GM21528 (cell line): ENCODE results near the gene TAPBP.

Experiments used
- ATAC-seq: cut with Tn5 transposase; IDR thresholded peaks from one replicate; pipeline ENCODE4 v1.9.1; 2021; ENCODE audit warnings: mild to moderate bottlenecking, moderate library complexity; ENCODE audit not compliant: unreplicated experiment, low FRiP score

The TAPBP gene

DNA sequence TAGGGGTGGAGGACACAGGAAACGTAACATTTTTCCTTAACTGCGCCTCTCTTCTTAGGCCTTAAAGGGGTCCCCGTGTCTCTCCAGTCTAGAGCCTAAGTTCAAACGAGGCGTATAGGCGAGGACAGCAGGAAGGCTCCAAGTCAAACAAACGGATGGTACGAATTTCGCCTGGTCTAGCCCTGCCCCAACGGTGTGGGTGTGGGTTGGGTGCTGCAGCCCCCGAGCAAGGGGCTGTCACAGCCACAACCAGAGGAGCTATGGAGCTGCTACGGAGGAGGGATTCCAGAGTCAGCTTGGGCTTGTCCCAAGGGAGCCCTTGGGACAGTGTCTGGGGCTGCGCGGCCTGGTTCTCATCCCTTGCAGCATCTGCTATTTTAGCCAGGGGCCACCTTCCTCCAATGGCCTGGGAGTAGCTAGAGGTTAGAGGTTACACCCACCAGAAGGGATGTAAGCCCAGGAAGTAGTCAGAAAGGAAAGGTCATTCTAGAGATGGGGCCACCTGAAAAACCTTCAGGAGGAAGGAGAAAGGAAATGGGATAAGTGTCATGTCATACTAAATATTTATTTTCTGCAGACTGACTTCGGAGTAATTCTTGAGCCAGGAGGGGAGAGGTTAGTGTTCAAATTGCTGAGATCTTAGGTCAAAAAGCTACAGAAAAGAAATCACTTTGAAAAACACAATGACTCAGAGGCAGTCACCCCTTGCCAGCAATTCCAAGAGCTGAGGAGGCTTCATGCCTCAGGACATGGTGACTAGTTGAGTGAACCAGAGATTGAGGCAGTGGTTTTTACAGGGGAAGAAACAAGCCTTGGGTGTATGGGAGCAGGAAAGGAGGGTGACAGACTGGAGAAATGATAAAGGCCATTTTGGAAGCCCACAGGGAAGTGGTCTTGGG is 63.9 kb downstream of the TAPBP start:
- peak; percentile 4 for ATAC-seq
